Fibroblast of skin of abdomen (primary cell): ENCODE results near the gene C7.
"Not testable (repeated sequence)": the region's sequence is repeated elsewhere in the genome, so short reads cannot be mapped to it uniquely, and the experiment has no call there.

Experiments
- DNase-seq: peaks from one replicate; pipeline ENCODE4 v3.0.0-alpha.2; 2013

C7 gene

DNA sequence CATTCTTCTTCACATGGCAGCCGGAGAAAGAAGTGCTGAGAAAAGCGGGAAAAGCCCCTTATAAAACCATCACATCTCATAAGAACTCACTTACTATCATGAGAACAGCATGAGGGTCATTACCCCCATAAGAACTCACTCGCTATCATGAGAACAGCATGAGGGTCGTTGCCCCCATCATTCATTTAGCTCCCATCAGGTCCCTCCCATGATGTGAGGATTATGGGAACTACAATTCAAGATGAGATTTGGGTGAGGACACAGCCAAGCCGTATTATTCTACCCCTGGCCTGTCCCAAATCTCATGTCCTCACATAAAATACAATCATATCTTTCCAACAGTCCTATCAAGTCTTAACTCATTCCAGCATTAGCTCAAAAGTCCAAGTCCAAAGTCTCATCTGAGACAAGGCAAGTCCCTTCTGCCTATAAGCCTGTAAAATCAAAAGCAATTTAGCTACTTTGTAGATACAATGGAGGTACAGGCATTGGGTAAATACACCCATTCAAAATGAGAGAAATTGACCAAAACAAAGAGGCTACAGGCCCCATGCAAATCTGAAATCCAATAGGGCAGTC lies 82.8 kb downstream of the C7 start:
- DNase-seq = no peak

DNA sequence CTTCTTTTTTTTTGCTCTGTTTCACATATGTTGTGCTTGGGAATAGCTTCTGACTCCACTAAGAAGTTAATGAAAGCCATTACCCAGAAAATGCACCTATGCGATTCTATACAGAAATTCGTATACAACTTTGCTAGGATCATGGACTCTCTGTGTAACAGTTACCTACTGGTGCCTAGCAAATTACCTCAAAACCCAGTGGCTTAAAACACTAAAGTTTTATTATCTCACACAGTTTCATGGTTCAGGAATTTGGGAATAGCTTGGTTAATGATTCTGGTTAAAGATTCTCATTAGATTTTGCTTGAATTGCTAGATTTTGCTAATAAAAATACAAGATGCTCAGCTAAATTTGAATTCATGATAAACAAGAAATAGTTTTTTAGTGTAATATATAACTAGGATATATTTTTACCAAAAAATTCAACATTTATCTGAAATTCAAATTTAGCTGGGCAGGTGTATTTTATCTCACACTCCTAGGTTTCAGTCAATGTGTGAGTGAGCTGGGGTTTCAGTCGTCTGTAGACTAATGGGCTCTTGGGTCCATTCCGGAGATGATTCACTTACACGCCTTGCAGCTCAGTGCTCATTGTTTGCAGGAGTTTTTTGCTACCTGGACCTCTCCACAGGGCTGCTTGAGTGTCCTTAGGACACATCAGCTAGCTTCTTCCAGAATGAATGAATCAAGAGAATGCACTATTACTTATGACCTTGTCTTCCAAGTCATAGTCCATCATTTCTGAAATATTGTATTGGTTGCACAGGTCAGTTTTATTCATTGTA lies 86.7 kb downstream of the C7 start:
- DNase-seq = no peak

DNA sequence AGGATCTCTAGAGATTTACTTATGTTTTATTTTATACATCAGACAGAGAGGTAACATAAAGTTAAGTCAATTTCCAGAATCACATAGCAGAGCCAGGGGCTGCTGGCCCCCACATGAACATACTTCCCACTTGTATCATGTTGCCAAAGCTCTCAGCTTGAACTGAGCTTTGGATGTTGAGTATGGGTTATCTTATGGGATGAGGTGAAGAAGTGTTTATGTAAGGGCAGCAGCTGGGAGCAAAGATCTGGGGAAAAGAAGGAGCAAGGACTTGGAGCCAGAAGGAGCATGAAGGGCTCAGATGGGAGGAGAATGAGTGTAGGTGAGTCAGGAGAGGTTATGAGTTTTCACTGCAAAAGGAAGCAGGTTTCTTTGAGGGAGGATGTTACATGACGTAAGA lies 89.8 kb downstream of the C7 start:
- DNase-seq = no peak

DNA sequence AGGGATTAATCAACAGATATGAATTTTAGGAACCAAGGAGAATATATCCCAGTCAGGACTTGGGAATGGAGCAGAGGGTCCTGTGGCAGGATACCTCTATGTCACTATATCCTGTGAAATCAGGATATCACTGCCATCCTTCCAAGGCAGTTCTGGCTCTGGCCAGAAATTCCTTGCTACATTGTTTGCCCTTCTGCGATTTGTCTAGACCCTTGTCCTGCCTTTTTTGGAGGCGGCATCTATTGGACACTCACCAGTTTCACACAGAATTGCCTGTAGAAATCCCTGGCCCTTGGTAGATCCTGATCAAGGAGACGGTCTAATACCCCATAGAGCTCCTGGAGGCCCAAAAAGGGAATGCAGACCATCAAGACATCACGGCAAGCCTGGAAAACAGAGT lies 90.7 kb downstream of the C7 start:
- DNase-seq = no peak

DNA sequence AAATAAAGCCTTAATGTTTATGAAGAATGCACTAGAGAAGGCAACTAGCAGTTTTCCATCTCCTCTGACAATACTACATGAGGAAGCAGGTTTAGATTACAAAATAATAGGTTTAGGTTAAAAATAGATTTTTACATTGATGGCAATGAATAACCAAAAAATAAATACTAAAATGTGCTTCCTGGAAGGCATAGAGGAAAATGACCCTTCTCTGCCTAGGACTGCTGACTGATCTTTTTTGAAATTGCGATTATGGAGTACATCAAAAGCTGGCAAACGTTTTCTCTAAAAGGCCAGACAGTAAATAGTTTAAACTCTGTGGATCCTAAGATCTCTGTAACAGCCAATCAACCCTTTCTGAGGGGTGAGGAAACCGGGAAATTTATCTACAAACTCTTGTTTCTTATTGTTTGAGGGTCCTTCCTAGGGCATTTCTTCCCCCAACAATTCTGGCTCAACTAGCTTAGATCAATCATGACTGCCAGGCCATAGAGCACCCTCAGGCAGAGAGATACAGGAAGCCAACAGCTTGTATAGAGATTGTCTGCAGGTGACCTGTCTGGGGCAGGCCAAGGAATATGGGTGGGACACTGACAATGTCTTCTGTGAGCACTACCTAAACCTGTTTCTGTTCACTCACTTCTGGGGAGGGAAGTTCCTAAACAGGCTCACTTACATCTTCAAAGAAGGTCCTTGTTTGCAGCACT lies 94.5 kb downstream of the C7 start:
- no peak for DNase-seq

DNA sequence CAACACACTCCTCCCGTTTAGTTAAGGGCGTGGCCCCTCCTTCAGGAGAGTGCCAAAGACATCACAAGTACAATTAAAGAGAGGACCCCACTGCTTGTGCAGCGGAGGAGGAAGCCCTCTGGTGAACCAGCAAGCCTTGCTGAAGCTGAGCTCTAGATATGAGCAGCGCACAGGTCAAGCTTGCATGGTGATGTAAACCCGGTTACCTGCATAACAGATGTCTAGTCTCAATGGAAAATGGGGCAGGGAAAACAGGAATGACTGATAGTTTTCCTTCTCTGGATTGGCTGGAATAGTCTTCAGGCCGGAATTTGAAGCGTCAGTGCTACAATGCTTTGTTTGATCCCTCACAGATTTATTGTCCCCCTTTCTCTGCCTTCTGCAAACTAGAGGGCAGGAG lies 95.6 kb downstream of the C7 start:
- DNase-seq = no peak

DNA sequence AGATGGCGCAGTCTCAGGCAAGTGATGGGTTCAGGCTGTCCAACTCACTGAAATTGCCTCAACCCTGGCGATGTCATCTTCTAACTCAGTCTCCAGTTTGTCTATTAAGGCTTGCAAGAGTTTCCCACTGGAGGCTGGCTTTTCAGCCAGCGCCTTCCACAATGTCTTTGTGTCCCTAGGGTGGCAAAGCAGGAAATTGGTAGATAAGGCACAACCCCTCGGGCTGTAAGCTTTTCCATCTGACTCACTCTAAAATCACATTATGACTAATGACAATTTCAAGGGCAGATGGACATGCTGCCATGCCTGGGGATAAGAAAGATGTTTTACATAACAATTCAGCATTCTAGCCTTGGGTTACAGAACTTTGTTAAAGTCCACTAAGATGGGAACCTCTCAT lies 99.9 kb downstream of the C7 start:
- DNase-seq = no peak

DNA sequence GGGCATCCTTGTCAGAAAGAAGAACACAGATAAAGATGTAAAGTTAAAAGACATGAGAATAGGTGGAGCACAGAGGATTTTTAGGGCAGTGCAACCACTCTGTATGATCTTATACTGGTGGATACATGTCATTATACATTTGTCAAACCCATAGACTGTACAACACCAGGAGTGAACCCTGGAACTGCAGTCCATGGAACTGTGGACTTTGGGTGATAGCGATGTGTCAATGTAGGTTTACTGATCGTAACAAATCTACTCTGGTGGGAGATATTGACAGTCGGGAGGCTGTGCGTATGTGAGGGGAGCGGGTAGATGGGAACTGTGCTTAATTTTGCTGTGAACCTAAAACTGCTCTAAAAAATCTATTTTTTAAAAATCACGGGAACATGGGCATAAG lies 101.3 kb downstream of the C7 start:
- no peak for DNase-seq

DNA sequence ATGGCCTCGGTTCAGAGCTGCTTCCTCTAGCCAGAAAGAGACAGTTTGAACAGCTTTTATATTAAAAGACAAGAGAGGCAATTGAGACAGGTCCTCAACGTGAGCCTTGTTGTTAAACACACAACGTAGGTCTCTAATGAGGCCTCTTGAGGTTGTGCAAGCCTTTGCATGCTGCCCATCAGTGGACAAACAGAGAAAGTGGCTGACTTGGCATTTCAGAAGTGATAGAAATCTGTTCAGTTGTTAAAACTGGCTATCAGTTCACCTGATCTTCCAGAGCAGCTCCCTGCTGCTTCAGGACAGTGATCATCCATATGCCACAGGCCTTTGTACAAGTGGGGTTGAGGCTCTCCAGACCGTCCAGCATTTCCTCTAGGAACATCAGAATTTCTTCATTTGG lies 103.0 kb downstream of the C7 start:
- DNase-seq = no peak

DNA sequence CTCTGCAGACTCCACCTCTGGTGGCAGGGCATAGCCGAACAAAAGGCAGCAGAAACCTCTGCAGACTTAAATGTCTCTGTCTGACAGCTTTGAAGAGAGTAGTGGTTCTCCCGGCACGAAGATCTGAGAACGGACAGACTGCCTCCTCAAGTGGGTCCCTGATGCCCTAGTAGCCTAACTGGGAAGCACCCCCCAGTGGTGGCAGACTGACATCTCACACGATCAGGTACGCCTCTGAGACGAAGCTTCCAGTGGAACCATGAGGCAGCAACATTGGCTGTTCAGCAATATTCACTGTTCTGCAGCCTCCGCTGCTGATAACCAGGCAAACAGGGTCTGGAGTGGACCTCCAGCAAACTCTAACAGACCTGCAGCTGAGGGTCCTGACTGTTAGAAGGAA lies 113.3 kb downstream of the C7 start:
- not testable (repeated sequence) for DNase-seq
